Sigmoid colon (tissue), 4 donors: ENCODE results near the gene TBCE.

Experiments used
- CTCF ChIP-seq, 4 experiments: fragments of 450-650 bp in 3 of 4; fragments of 200-600 bp in 1 of 4; IDR thresholded peaks; one replicate each; pipeline ENCODE4 v1.5.1; 2016 to 2019; ENCODE audit warnings: antibody characterized with exemption in 4 of 4, mild to moderate bottlenecking in 3 of 4, moderate library complexity in 2 of 4
- EP300 ChIP-seq, 4 donors: sonication (generic); formaldehyde crosslinking; IDR thresholded peaks; one replicate each; pipeline ENCODE4 v1.6.1; 2017; ENCODE audit warnings: antibody characterized with exemption in 4 of 4
- POLR2A ChIP-seq, 2 donors: fragments of 450-650 bp; IDR thresholded peaks; one replicate each; pipeline ENCODE4 v1.6.1; 2016; ENCODE audit warnings: antibody characterized with exemption in 2 of 2, mild to moderate bottlenecking in 2 of 2, moderate library complexity in 2 of 2
- POLR2AphosphoS5 ChIP-seq, 4 donors: sonication (generic); formaldehyde crosslinking; IDR thresholded peaks; one replicate each; pipeline ENCODE4 v1.6.1; 2017; ENCODE audit warnings: antibody characterized with exemption in 4 of 4

DNA sequence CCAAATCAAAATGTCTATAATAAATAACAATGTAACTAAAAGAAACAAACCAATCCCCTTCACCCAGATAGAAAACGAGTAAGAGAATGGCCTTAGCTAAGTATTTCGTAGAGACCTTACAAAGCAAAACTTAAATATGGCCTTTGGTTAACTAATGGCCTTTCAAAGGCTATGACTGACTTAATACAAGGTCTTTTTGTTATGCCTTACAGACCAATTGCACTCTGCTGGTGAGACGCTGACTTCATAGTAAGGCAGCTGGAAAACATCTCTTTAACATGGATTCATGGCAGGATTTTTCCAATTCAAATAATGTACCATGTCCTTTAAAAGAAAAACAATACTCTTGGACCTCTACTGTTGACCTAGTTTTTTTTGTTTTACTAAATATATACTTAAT lies 15.8 kb upstream of the TBCE start:
- TF ChIP-seq POLR2A (IDR thresholded peaks at IDR 0.05), result no peak
- TF ChIP-seq CTCF (IDR thresholded peaks at IDR 0.05), result no peak
- no peak for TF ChIP-seq EP300 (IDR thresholded peaks at IDR 0.05)
- TF ChIP-seq POLR2AphosphoS5 (IDR thresholded peaks at IDR 0.05), result no peak
